ENCODE results near the gene LAMA2.

The LAMA2 gene

DNA sequence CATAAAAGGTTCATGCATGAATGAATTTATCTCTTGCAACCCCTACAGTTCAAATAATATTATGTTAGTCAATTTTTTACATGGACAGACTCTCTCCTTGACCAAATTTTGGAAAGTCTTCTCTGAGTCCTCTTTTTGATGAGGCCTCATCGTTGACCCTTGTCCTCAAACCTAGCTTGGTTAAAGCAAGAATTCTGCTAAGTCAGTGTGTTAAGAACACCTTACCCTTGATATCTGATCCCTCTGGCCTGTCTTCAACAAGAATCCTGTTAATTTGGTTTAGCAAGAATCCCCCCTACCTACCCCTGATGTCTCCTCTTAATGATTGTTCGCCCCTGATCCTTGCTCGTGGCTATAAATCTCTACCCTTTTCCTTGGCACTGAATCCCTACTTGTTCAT, 301.4 kb downstream of the LAMA2 start:
- Histone ChIP-seq H3K9ac (ENCODE audit: low read length) (no peak overlapping the region), H3K4me1 (ENCODE audit: insufficient read depth, low read length, severe bottlenecking) (no peaks in the 10 kb centered on the region), H4K20me1 (ENCODE audit: insufficient read depth, low read length) (no peaks in the 10 kb centered on the region), H3K9me3 (ENCODE audit: low read length) (no peaks in the 10 kb centered on the region), H3K79me2 (ENCODE audit: insufficient read depth, low read length) (no peaks in the 10 kb centered on the region), H2AFZ (ENCODE audit: low read length) (no peak overlapping the region), H3K36me3 (ENCODE audit: insufficient read depth, low read length) (no peaks in the 10 kb centered on the region), H3K27me3 (ENCODE audit: insufficient read depth, low read length) (no peaks in the 10 kb centered on the region), H3K27ac (ENCODE audit: low read depth, low read length, poor library complexity, severe bottlenecking) (no peak overlapping the region), H3K4me3 (ENCODE audit: low read depth, low read length, poor library complexity, severe bottlenecking) (no peak overlapping the region), H3F3A (ENCODE audit: insufficient read depth, low read length) (no peaks in the 10 kb centered on the region), H3K4me2 (ENCODE audit: low read length) (no peak overlapping the region), H3K9me2 (ENCODE audit: low read depth, low read length) (no peaks in the 10 kb centered on the region)
- no peak for TF ChIP-seq EZH2 (IDR thresholded peaks at IDR 0.05; ENCODE audit: borderline replicate concordance, low read length)
- TF ChIP-seq, protein P1, sequence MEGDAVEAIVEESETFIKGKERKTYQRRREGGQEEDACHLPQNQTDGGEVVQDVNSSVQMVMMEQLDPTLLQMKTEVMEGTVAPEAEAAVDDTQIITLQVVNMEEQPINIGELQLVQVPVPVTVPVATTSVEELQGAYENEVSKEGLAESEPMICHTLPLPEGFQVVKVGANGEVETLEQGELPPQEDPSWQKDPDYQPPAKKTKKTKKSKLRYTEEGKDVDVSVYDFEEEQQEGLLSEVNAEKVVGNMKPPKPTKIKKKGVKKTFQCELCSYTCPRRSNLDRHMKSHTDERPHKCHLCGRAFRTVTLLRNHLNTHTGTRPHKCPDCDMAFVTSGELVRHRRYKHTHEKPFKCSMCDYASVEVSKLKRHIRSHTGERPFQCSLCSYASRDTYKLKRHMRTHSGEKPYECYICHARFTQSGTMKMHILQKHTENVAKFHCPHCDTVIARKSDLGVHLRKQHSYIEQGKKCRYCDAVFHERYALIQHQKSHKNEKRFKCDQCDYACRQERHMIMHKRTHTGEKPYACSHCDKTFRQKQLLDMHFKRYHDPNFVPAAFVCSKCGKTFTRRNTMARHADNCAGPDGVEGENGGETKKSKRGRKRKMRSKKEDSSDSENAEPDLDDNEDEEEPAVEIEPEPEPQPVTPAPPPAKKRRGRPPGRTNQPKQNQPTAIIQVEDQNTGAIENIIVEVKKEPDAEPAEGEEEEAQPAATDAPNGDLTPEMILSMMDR (IDR thresholded peaks at IDR 0.05; ENCODE audit: low read length), result no peak

DNA sequence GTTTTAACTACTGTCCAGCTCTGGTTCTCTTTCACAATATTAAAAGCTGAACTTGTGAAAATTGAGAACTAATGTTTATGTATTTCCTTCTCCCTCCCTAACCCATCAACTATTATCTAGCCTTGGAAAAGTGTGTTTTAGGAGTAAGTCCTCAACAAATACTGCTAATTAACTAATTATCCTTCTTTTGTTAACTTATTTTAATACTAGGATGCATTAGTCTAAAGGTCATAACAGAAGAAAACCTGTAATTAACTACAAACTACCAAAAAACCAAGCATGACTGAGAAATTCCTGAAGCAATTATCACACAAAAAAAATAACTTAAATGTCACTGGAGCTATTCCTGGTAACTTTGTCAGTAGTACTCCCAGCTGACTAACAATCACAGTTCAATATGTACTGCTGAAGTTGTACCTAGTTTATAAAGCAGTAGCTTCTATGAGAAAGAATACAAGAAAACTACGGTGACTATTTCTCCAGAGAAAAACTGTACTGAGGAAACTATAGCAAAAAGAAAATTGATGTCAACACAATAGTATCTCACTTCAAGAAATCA, 301.9 kb downstream of the LAMA2 start:
- H2AFZ ChIP-seq (ENCODE audit: low read length), result no peak overlapping the region
- no peak overlapping the region for H3K27ac ChIP-seq (ENCODE audit: low read depth, low read length, poor library complexity, severe bottlenecking)
- H3K9ac ChIP-seq (ENCODE audit: low read length), result no peak overlapping the region
- no peaks in the 10 kb centered on the region for H4K20me1 ChIP-seq (ENCODE audit: insufficient read depth, low read length)
- no peak for TF ChIP-seq EZH2 (IDR thresholded peaks at IDR 0.05; ENCODE audit: borderline replicate concordance, low read length)
- TF ChIP-seq, protein P1 (IDR thresholded peaks at IDR 0.05; ENCODE audit: low read length), result no peak
- no peaks in the 10 kb centered on the region for H3K9me2 ChIP-seq (ENCODE audit: low read depth, low read length)
- H3K4me1 ChIP-seq (ENCODE audit: insufficient read depth, low read length, severe bottlenecking), result no peaks in the 10 kb centered on the region
- no peaks in the 10 kb centered on the region for H3K9me3 ChIP-seq (ENCODE audit: low read length)
- H3K27me3 ChIP-seq (ENCODE audit: insufficient read depth, low read length), result no peaks in the 10 kb centered on the region
- no peaks in the 10 kb centered on the region for H3K79me2 ChIP-seq (ENCODE audit: insufficient read depth, low read length)
- H3K4me2 ChIP-seq (ENCODE audit: low read length), result no peak overlapping the region
- no peaks in the 10 kb centered on the region for H3K36me3 ChIP-seq (ENCODE audit: insufficient read depth, low read length)
- H3K4me3 ChIP-seq (ENCODE audit: low read depth, low read length, poor library complexity, severe bottlenecking), result no peak overlapping the region
- H3F3A ChIP-seq (ENCODE audit: insufficient read depth, low read length), result no peaks in the 10 kb centered on the region

DNA sequence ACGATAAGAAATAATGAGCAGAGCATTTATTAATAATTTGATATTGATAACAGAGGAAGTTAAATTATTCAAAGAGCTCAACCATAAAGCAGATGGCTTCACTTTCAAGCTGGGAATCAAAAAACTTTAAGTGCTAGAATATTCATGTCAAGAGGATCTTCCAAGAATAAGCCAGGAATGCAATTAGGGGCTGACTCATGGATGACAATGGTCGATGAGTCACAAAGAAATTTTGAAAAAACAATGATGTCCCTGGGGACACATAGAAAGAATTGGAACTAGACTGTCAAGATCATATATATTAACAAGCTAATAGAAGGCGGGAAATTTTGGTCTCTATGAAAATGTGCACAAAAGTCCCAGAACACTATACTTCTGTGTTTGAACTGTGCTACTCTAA, 304.1 kb downstream of the LAMA2 start:
- Histone ChIP-seq H3F3A (ENCODE audit: insufficient read depth, low read length) (no peaks in the 10 kb centered on the region), H3K27me3 (ENCODE audit: insufficient read depth, low read length) (no peaks in the 10 kb centered on the region), H4K20me1 (ENCODE audit: insufficient read depth, low read length) (no peaks in the 10 kb centered on the region), H3K4me2 (ENCODE audit: low read length) (no peak overlapping the region), H3K9me2 (ENCODE audit: low read depth, low read length) (no peaks in the 10 kb centered on the region), H3K36me3 (ENCODE audit: insufficient read depth, low read length) (no peaks in the 10 kb centered on the region), H3K4me1 (ENCODE audit: insufficient read depth, low read length, severe bottlenecking) (no peaks in the 10 kb centered on the region), H3K9ac (ENCODE audit: low read length) (no peak overlapping the region), H3K79me2 (ENCODE audit: insufficient read depth, low read length) (no peaks in the 10 kb centered on the region), H3K27ac (ENCODE audit: low read depth, low read length, poor library complexity, severe bottlenecking) (no peak overlapping the region), H3K4me3 (ENCODE audit: low read depth, low read length, poor library complexity, severe bottlenecking) (no peak overlapping the region), H3K9me3 (ENCODE audit: low read length) (no peaks in the 10 kb centered on the region), H2AFZ (ENCODE audit: low read length) (no peak overlapping the region)
- TF ChIP-seq, protein P1 (IDR thresholded peaks at IDR 0.05; ENCODE audit: low read length), result no peak
- no peak for TF ChIP-seq EZH2 (IDR thresholded peaks at IDR 0.05; ENCODE audit: borderline replicate concordance, low read length)
